Stimulated activated CD8-positive, alpha-beta memory T cell treated with anti-CD3 and anti-CD28 coated beads, Interleukin-12 subunit alpha, Interleukin-12 subunit beta, amount 100 ng/mL, for 1 hour (primary cell): ENCODE data around the gene CHSY1.
"Not testable (repeated sequence)": the region's sequence is repeated elsewhere in the genome, so short reads cannot be mapped to it uniquely, and the experiment has no call there.

ENCODE experiments used
- DNase-seq: peaks from one replicate; pipeline ENCODE4 v3.0.0-alpha.2; 2020; ENCODE audit warnings: low read depth

The CHSY1 gene

DNA sequence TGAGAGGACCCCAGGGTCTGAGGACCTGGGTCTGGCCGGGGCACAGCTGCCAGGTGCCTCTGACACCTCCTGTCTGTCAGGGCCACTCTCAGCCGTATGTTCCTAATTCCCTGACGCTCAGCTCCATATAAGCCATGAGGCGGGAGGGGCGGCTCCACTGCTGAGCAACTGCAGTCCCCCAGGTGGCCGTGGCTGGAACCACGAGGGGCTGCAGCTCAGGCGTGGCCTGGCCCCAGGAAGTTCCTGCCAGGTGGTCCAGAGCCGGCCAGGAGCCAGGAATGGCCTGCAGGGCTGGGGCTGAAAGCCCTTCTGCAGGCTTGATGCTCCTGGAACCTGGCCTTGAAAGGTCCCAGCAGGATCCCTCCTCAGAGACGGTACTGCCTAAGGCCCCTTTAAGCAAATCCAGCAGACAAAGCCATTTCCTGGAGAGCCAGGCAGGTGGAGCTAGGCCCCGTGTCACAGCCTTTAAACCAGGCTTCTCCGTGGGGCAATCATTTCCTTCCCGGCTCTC, 118.0 kb downstream of the CHSY1 start:
- DNase-seq: no peak

DNA sequence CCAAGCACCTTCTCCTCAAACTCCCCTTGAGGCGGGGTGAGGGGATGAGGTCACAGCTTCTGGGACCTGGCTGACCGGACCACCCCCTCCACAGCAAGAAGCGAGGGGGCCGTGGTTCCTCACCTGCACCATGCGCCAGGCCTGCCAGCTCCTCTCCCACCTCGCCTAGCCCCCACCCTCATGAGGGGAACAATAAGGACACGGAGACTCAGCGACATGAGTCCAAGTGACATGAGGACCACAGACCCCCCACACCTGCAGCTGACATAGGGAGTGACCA, 118.7 kb downstream of the CHSY1 start:
- no peak for DNase-seq

DNA sequence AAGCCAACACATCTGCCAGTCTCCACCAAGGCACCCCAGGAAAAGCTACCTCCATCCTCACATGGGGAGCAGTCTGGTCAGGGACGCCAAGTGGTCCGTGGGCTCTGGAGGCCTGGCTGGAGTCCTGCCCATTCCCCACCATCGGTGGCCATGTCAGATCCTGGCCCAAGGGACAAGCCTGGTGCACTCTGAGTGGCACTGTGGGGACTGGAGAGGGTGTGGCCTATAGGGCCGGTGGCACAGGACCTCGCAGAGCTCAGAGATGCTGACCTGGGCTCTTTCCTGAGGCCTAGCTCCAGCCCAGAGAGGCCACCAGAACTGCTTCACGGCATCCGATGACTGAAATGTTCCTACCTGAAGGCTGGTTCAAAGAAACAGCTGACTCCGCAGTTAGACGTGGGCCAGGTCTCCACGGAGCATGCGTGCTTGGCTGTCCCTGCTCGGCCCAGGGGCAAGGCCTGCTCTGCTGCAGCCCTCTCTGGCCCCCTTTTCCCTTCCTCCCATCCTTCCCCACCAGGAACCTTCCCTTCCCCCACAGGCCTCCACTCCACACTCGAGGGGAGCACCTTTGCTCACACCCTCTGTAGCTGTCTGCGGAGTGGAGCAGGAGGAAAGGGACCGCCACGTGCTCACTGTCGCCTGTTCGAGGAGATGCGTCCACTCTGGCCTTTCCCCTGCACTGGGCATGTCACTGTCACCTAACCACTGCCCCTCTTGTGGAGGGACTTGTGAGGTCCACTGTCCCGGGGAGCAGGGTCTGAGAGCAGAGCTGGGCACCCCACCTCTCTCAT, 119.3 kb downstream of the CHSY1 start:
- no peak for DNase-seq

DNA sequence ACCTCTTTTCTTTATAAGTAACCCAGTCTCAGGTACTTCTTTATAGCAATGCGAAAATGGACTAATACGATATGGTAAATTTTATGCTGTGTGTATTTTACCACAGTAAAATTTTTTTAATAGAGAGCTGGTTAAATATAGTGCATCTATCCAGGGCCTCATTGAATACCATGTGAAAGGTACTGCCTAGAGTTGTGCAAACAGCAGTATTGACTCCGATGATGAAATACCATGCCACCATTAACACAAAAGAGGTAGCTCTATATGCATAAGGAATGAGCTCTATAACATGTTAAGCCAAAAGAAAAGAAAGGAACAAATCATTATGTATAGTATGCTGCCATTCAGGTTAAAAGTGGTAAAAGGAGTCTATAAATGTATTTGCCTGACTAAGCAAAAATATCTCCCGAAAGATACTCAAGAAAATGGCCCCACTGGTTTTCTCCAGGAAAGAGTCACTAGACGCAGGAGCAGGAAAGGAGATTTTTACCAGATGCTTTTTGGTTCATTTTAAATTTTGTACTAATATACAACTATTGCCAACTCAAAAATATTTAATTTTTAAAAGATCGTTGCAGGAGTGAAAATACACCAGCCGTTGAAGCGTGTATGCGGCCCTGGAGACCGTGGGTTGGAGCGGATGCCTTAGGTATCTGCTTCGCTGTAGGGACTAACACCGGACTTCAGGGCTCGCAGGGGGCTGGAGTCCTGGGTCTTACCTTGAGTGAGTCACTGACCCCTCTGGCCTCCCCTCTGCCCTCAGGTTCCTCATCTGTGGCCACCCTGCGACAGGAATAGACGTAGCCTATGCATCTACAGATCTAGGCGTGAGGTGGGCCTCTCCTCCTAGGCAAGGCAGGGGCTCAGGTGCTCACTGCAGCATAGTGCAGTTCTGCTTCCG, 120.1 kb downstream of the CHSY1 start:
- DNase-seq: no peak

DNA sequence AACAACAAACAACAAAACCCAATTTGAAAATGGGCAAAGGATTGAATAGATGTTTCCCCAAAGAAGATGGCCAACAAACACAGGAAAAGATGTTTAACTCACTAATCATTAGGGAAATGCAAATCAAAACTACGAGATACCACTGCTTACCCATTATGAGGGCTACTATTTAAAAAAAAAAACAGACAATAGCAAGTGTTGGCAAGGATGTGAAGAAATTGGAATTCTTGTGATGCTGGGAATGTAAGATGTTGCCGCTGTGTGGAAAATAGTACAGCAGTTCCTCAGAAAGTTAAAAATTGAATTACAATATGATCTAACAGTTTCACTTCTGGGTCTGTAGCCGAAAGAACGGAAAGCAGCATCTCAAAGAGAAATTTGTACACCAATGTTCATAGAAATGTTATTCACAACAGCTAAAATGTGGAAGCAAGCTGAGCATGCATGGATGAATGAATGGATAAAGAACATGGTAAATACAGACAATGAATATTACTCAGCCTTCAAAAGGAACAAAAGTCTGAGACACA, 121.9 kb downstream of the CHSY1 start:
- no peak for DNase-seq

DNA sequence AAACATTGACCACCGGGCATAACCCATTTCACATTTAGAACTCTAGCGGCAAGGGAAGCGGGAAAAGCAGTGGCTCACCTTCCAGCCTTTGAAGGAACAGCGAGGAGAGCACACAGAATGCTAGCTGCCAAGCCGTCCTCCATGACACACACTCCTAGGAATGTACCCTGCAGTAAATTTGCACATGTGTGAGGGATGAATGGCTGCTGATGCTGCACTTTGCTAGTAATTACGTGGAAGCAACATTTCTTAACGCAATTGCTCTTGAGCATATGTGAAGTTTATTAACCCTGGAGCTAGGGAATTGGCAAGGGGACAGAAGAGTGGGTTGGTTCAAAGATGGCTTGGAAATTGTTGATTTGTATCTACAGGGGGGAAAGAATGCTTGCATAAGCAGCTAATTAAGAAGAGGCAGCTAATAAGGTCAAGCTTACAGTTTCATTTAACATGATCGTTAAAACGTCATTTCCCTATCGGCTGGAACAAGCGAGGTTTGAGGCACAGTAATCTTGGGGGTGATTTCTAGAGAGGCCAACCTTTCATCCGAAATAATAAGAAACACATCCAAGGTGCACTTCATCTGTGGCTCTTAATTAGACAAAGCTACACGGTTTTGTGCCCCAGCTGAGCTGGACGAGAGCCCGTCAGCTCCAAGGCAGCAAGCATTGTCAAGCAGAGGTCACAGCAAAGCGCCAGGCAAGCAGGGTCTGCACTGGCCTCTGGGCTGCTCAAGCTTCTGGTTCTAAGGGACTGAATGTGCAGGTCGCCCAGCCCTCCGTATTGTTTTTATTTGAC, 123.4 kb downstream of the CHSY1 start:
- no peak for DNase-seq

DNA sequence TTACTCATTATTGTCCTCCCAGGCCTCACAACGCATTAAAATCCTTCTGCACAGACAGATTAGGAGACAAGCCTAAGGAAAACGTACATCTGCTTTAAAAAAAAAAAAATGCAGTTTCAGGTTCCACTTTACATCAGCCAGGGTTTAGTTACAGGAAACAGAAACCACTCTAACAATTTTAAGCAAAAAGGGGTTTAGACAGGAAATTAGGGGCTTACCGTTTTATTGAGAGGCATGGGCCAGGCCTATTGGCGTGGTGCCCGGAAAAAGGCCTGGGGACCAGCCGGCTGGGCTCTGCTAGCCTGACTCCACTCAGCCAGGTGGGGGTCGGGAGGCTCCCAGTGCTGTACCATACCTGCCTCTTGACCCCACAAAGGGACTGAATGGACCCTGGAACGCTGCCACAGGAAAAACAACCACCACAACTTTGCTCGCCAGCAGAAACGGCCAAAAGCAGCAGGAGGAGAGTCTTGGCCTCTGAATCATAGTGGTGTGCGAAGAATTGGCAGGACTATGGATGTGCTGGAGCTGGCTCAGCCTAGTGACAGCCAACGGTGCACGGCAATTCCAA, 124.3 kb downstream of the CHSY1 start:
- DNase-seq: peak; percentile 24

DNA sequence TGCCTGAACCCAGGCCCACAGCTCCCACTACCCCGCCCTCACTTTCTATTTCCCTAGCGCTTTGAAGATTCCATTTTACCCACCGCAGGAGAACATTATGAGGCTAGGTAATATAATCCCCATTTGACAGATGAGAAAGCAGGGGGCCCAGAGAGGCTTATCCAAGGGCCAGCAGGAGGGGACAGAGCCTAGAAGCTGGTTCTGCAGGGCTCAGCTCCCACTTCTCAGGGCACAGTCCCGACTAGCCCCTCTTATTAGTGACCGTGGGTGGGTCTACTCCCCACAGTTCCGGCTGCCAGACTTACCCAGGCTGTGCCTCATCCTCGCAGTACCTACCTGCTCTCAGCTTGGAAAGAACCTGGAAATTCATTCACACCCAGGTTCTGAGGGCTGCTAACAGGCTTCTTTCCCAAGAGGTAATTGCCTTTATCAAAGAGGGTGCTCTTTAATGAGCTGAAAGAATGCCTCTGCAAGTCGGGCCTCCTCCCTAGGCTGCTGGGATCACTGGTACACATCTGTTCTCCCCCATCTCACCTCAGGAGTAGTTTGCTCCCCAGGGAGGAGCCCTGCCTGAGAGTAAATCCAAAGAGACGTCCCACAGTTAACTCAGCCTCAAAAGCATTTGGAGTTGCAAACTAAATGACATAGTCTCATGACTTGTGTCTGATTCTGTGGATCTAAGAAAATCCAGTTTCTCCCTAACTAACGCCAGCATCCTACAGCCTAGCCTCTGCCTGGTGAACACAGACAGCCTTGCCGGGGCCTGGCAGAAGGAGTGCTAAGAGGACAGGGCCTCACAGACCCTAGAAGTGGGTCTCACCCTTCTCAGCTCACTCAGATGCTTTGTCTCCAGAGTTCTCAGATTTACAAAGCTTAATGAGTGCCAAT, 125.0 kb downstream of the CHSY1 start:
- no peak for DNase-seq

DNA sequence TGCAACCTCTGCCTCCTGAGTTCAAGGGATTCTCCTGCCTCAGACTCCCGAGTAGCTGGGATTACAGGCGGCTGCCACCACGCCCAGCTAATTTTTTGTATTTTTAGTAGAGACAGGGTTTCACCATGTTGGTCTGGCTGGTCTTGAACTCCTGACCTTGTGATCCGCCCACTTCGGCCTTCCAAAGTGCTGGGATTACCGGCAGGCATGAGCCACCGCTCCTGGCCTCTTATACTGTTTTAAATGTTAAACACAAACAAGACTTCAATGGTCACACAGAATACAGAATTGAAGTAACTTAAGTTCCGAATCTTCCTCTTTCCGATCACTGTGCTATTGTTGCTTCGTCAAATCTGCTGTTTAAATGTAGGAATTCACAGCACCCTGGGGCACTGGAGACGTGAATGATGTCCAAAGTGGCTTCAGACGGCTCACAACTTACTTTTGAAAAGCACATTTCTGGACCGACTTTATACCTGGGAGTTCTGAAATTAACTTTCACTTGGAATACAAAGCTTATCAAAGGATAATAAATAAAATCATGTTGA, 125.9 kb downstream of the CHSY1 start:
- DNase-seq: not testable (repeated sequence)
